Spleen (tissue), 11 donors: ENCODE results near the gene SLC39A10. TPM values are rescaled to one million over a fixed set of nuclear protein-coding genes. Genes with fewer than 3 reads are reported as not detected.

ENCODE experiments used
- DNase-seq: peaks from one replicate; pipeline ENCODE4 v3.0.0-alpha.2; 2020
- H3K27ac ChIP-seq, 8 donors: fragments of 200-600 bp; sonication (generic) in 7 of 8; 1 replicate in 4 of 8; 2 replicates in 4 of 8; pipeline versions ENCODE4 v1.5.0 to v1.8.0; 2016 to 2021; ENCODE audit warnings: inconsistent platforms in 4 of 8, mild to moderate bottlenecking in 4 of 8, moderate library complexity in 1 of 8
- H3K27me3 ChIP-seq, 7 donors: fragments of 200-600 bp; sonication (generic) in 6 of 7; replicated peaks in 1 of 7; 1 replicate in 4 of 7; 2 replicates in 3 of 7; pipeline versions ENCODE4 v1.5.0 to v1.8.0; 2016 to 2021; ENCODE audit warnings: inconsistent platforms in 3 of 7, mild to moderate bottlenecking in 1 of 7
- H3K36me3 ChIP-seq, 6 donors: fragments of 200-600 bp; sonication (generic) in 5 of 6; 1 replicate in 4 of 6; 2 replicates in 2 of 6; pipeline versions ENCODE4 v1.5.0 to v1.8.0; 2016 to 2021; ENCODE audit warnings: inconsistent platforms in 2 of 6
- H3K4me1 ChIP-seq, 6 donors: fragments of 200-600 bp; sonication (generic) in 5 of 6; 1 replicate in 3 of 6; 2 replicates in 3 of 6; pipeline versions ENCODE4 v1.5.0 to v1.8.0; 2016 to 2021; ENCODE audit warnings: inconsistent platforms in 3 of 6
- H3K4me3 ChIP-seq, 8 donors: fragments of 200-600 bp; sonication (generic) in 7 of 8; 1 replicate in 4 of 8; 2 replicates in 4 of 8; pipeline versions ENCODE4 v1.5.0 to v1.8.0; 2016 to 2021; ENCODE audit warnings: inconsistent platforms in 4 of 8, mild to moderate bottlenecking in 4 of 8, moderate library complexity in 2 of 8
- H3K9me3 ChIP-seq, 8 donors: fragments of 200-600 bp; sonication (generic) in 7 of 8; 1 replicate in 4 of 8; 2 replicates in 4 of 8; pipeline versions ENCODE4 v1.5.0 to v1.8.0; 2016 to 2021; ENCODE audit warnings: inconsistent platforms in 4 of 8
- POLR2A ChIP-seq, 3 donors: fragments of 450-650 bp; IDR thresholded peaks; one replicate each; pipeline ENCODE4 v1.5.1; 2017; ENCODE audit warnings: antibody characterized with exemption in 3 of 3, mild to moderate bottlenecking in 1 of 3
- POLR2AphosphoS5 ChIP-seq, 3 donors: sonication (generic); formaldehyde crosslinking; IDR thresholded peaks; one replicate each; pipeline ENCODE4 v1.5.1; 2017; ENCODE audit warnings: antibody characterized with exemption in 3 of 3
- WGBS, 5 donors: extraction: QIAGEN DNeasy Blood & Tissue Kit in 3 of 5; methylation state at CpG; one replicate each; pipeline versions ENCODE4 v1.1.5 to v1.1.7; 2013 to 2018; 5-methylcytosine and 5-hydroxymethylcytosine counted together
- intact Hi-C: fragments of 100-400 bp; cut with DNase I; formaldehyde crosslinking; loops from one replicate; pipeline ENCODE4 v1.15.0; 2023; ENCODE audit warnings: low total_unique reads
- polyA plus RNA-seq, 3 donors: library from polyadenylated mRNA; stranded (reverse); fragments of 200-250 nt; gene quantifications; one replicate each; pipeline ENCODE4 v1.2.1, GENCODE V29; 2013
- total RNA-seq, 7 donors: library from RNA; depleted of rRNA in 3 of 7; stranded (reverse); fragments of >200 nt in 3 of 7; fragmentation: NEBNext Ultra II Directional in 4 of 7; extraction: Animal tissue kit (Norgen Biotek cat#: 25700) in 4 of 7; gene quantifications; one replicate each; pipeline versions ENCODE4 v1.1.0 to v1.2.1, GENCODE V29; 2016 to 2021
- TF ChIP-seq, protein P1 (sequence below), 11 experiments: fragments of 200-600 bp in 7 of 11; fragments of 450-650 bp in 4 of 11; sonication (generic) in 4 of 11; IDR thresholded peaks in 8 of 11; conservative IDR thresholded peaks in 3 of 11; 1 replicate in 7 of 11; 2 replicates in 4 of 11; pipeline versions ENCODE4 v1.4.0 to v1.8.0; 2016 to 2021; ENCODE audit warnings: antibody characterized with exemption in 11 of 11, inconsistent platforms in 4 of 11, mild to moderate bottlenecking in 1 of 11
- donor health status: healthy with polysubstance abuse.
- donor health status: DM: no; HTN: no; CAD: no; lungs with moderate emphysema.
- donor health status: DM: no; HTN: no; CAD: no.
- donor health status: Bipolar disorder and iron deficiency.
- donor health status: healthy.
- donor health status: DM: no; HTN: no; CAD: no.
- donor health status: DM: yes; HTN: yes; CAD: no.

SLC39A10 gene
- total and polyA plus RNA-seq, 10 donors: 7.9 to 78.1 (median 51.6) TPM

DNA sequence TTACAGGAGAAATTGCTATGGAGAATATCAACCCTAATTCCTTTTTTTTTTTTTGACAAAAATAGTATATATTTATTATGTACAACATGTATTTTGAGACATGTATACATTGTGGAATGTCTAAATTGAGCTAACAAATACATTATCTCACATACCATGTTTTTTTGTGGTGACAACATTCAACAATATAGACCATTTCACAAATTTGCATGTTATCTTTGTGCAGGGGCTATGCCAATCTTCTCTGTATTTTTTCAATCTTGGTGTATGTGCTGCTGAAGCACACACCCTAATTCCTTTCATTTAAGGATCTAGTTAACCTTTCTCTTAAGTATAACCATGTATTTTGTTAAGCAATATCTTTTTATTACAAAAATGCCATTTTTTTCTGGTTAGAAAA, 13.2 kb downstream of the SLC39A10 start:
- no peaks in the 10 kb centered on the region for H3K9me3 ChIP-seq
- H3K4me1 ChIP-seq: peaks cover 8 to 27% (median 20%) of the 10 kb centered on the region in 6 donors
- intact Hi-C loops: no loop called here
- H3K4me3 ChIP-seq: no peak overlapping the region
- TF ChIP-seq POLR2A (IDR thresholded peaks at IDR 0.05) (no peak), POLR2AphosphoS5 (IDR thresholded peaks at IDR 0.05) (no peak)
- TF ChIP-seq, protein P1, sequence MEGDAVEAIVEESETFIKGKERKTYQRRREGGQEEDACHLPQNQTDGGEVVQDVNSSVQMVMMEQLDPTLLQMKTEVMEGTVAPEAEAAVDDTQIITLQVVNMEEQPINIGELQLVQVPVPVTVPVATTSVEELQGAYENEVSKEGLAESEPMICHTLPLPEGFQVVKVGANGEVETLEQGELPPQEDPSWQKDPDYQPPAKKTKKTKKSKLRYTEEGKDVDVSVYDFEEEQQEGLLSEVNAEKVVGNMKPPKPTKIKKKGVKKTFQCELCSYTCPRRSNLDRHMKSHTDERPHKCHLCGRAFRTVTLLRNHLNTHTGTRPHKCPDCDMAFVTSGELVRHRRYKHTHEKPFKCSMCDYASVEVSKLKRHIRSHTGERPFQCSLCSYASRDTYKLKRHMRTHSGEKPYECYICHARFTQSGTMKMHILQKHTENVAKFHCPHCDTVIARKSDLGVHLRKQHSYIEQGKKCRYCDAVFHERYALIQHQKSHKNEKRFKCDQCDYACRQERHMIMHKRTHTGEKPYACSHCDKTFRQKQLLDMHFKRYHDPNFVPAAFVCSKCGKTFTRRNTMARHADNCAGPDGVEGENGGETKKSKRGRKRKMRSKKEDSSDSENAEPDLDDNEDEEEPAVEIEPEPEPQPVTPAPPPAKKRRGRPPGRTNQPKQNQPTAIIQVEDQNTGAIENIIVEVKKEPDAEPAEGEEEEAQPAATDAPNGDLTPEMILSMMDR (IDR thresholded peaks at IDR 0.05 in 8 of 11, conservative IDR thresholded peaks at IDR 0.05 in 3 of 11): no peak
- no peak for DNase-seq
- no peaks in the 10 kb centered on the region for H3K36me3 ChIP-seq
- no peaks in the 10 kb centered on the region for H3K27me3 ChIP-seq
- no peak overlapping the region for H3K27ac ChIP-seq

DNA sequence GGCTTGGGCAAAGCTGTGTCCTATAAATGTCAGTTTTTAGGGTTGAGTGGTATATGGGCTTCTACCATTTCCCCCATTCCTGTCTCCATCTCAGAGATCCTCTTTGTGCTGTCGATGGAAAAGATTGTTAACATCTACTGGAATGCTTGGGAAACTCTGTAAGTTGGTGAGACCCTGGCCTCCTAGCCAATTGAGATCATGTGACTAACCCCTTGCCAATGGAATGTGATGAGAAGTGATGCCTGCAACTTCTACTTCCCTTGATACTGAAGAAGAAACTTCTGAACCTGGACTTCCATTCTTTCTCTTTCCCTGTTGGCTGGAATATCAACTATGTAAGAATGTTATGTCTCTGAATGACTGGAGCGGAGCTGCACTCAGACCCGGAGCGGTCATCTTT, 14.5 kb downstream of the SLC39A10 start:
- WGBS, 5 donors: 70 to 89% (median 82%) methylated on average over 4 of the region's 4 CpGs
- Histone ChIP-seq H3K27ac (no peak overlapping the region), H3K9me3 (no peaks in the 10 kb centered on the region), H3K4me1 (peaks cover 0 to 13% (median 8%) of the 10 kb centered on the region in 6 donors), H3K4me3 (no peak overlapping the region), H3K36me3 (no peaks in the 10 kb centered on the region), H3K27me3 (no peaks in the 10 kb centered on the region)
- TF ChIP-seq POLR2AphosphoS5 (IDR thresholded peaks at IDR 0.05): no peak
- no peak for TF ChIP-seq POLR2A (IDR thresholded peaks at IDR 0.05)
- TF ChIP-seq, protein P1 (IDR thresholded peaks at IDR 0.05 in 8 of 11, conservative IDR thresholded peaks at IDR 0.05 in 3 of 11): no peak
- intact Hi-C loops: no loop called here
- no peak for DNase-seq

DNA sequence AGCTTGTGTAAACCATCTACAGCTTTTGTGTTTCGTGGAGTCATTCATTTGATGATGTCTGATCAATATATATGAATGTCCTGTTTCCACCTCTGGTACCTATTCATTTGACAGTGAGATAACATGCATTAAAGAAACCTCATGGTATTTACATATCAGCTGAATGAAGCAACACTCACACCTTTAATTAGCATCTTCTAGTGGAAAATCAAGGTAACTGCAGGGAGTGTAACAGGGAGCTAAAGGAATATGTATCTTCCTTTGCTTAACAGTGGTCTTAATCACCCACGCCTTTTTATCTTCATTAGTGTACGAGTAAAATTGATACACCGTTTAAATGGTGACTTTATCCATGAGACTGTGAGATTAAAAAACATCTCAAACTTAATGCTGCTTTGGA, 15.6 kb downstream of the SLC39A10 start:
- no peaks in the 10 kb centered on the region for H3K9me3 ChIP-seq
- H3K36me3 ChIP-seq: no peaks in the 10 kb centered on the region
- peaks cover 0 to 13% (median 0%) of the 10 kb centered on the region in 6 donors for H3K4me1 ChIP-seq
- TF ChIP-seq, protein P1 (IDR thresholded peaks at IDR 0.05 in 8 of 11, conservative IDR thresholded peaks at IDR 0.05 in 3 of 11): no peak
- no peak overlapping the region for H3K4me3 ChIP-seq
- H3K27ac ChIP-seq: no peak overlapping the region
- intact Hi-C loops: no loop called here
- no peak for DNase-seq
- 92 to 99% (median 95%) methylated on average over 4 of the region's 4 CpGs for WGBS, 5 donors
- H3K27me3 ChIP-seq: no peaks in the 10 kb centered on the region

DNA sequence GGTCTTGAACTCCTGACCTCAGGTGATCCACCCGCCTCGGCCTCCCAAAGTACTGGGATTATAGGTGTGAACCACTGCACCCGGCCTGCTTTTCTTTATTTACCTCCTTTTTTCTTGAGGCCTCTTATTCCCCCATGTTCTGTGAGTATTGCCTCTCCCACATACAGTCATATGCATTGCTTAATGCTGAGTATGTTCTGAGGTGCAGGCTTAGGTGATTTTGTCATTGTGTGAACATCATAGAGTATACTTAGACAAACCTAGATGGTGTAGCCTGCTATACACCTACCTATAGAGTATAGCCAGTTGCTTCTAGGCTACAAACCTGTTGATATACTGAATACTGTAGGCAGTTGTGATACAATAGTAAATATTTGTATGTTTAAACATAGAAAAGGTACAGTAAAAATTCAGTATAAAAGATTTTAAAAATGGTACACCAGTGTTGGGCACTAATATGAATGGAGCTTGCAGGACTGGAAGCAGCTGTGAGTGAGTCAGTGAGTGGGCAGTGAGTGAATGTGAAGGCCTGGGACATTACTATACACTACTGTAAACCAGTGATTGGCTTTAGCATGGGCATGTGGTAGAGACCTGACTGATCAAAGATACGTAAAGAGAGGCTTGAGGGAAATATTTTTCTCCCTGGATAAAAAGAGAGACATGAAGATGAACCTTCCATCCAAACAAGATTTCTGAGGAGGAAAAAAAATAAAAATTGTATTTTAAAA, 17.6 kb downstream of the SLC39A10 start:
- no peak for DNase-seq
- no peaks in the 10 kb centered on the region for H3K9me3 ChIP-seq
- no peak overlapping the region for H3K27ac ChIP-seq
- peaks cover 0 to 18% (median 0%) of the 10 kb centered on the region in 6 donors for H3K4me1 ChIP-seq
- intact Hi-C loops: no loop called here
- TF ChIP-seq POLR2AphosphoS5 (IDR thresholded peaks at IDR 0.05) (no peak), POLR2A (IDR thresholded peaks at IDR 0.05) (no peak)
- TF ChIP-seq, protein P1 (IDR thresholded peaks at IDR 0.05 in 8 of 11, conservative IDR thresholded peaks at IDR 0.05 in 3 of 11): no peak
- H3K4me3 ChIP-seq: no peak overlapping the region
- no peaks in the 10 kb centered on the region for H3K36me3 ChIP-seq
- 93 to 97% (median 94%) methylated on average over 4 of the region's 4 CpGs for WGBS, 5 donors
- no peaks in the 10 kb centered on the region for H3K27me3 ChIP-seq
